Right atrium auricular region (tissue), 2 donors: ENCODE data around the gene LHCGR. TPM values are rescaled to one million over a fixed set of nuclear protein-coding genes. Genes with fewer than 3 reads are reported as not detected.
"Not testable (repeated sequence)": the region's sequence is repeated elsewhere in the genome, so short reads cannot be mapped to it uniquely, and the experiment has no call there.

Experiments
- DNase-seq: peaks from one replicate; pipeline ENCODE4 v3.0.0-alpha.2; 2019; ENCODE audit warnings: low spot score
- H3K27ac ChIP-seq, 2 donors: fragments of 200-600 bp; sonication (generic); 1 replicate in 1 of 2; 2 replicates in 1 of 2; pipeline ENCODE4 v1.5.1; 2016 to 2019
- H3K27me3 ChIP-seq, 2 donors: fragments of 200-600 bp; sonication (generic); one replicate each; pipeline versions ENCODE4 v1.5.1 to v1.6.0; 2017 to 2019
- H3K36me3 ChIP-seq: fragments of 200-600 bp; sonication (generic); one replicate; pipeline ENCODE4 v1.5.1; 2016
- H3K4me1 ChIP-seq, 2 donors: fragments of 200-600 bp; sonication (generic); one replicate each; pipeline versions ENCODE4 v1.5.1 to v1.6.0; 2017 to 2019
- H3K4me3 ChIP-seq, 2 donors: fragments of 200-600 bp; sonication (generic); 1 replicate in 1 of 2; 2 replicates in 1 of 2; pipeline ENCODE4 v1.5.1; 2017 to 2019; ENCODE audit warnings: mild to moderate bottlenecking in 1 of 2, moderate library complexity in 1 of 2
- H3K9me3 ChIP-seq, 2 donors: fragments of 200-600 bp; sonication (generic); one replicate each; pipeline ENCODE4 v1.5.1; 2019
- CTCF ChIP-seq, 2 donors: fragments of 200-600 bp; sonication (generic); IDR thresholded peaks; one replicate each; pipeline ENCODE4 v1.5.1; 2019; ENCODE audit warnings: antibody characterized with exemption in 2 of 2
- total RNA-seq, 2 donors: library from RNA; depleted of rRNA; stranded (reverse); fragments of >200 nt; gene quantifications; one replicate each; pipeline ENCODE4 v1.1.0, GENCODE V29; 2016

The LHCGR gene
- total RNA-seq, 2 donors from 2014 or later = not detected

- Histone ChIP-seq H3K36me3 (no peaks in the 10 kb centered on the region), H3K4me3 (no peak overlapping the region), H3K27ac (peak overlapping the region in 1 of 2 donors; percentile 35), H3K4me1 (peaks cover 0 to 28% of the 10 kb centered on the region in 2 donors), H3K9me3 (no peaks in the 10 kb centered on the region), H3K27me3 (no peaks in the 10 kb centered on the region)
- no peak for DNase-seq
- no peak for TF ChIP-seq CTCF (IDR thresholded peaks at IDR 0.05)
Observed at GRCh38 chr2:48713647-48714046, 41.9 kb downstream of the LHCGR start.

GRCh38 chr2:48712151-48712550 lies 43.4 kb downstream of the LHCGR start:
- TF ChIP-seq CTCF (IDR thresholded peaks at IDR 0.05) = no peak
- H3K27ac ChIP-seq = no peak overlapping the region

DNA sequence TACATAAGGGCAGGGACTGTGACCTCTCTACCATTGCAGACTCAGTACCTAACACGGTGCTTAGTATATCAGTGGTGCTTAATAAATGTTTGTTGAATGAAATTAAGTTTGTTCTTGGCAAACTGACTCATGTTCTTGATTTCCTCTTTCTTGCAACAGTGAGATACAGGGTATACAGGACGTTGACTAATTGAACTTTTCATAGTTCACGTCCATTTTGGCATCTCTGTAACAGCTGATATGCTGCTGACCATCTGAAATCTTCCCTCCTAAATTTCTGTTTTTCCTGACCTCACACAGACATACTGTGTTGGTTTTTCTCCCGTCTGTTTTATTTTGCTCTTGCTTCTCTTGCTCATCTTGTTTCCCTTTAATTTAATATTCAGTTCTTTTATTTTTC lies 44.2 kb downstream of the LHCGR start:
- Histone ChIP-seq H3K27ac (no peak overlapping the region), H3K4me1 (peaks cover 0 to 28% of the 10 kb centered on the region in 2 donors), H3K4me3 (no peak overlapping the region), H3K9me3 (no peaks in the 10 kb centered on the region), H3K27me3 (no peaks in the 10 kb centered on the region), H3K36me3 (no peaks in the 10 kb centered on the region)
- TF ChIP-seq CTCF (IDR thresholded peaks at IDR 0.05) = no peak
- no peak for DNase-seq

More at GRCh38 chr2:48712151-48712550, 43.4 kb downstream of the LHCGR start:
- no peaks in the 10 kb centered on the region for H3K27me3 ChIP-seq
- H3K4me1 ChIP-seq = peaks cover 0 to 28% of the 10 kb centered on the region in 2 donors
- DNase-seq = no peak
- no peaks in the 10 kb centered on the region for H3K36me3 ChIP-seq
- H3K4me3 ChIP-seq = no peak overlapping the region
- H3K9me3 ChIP-seq = no peaks in the 10 kb centered on the region

GRCh38 chr2:48709096-48710034 lies 46.2 kb downstream of the LHCGR start:
- Histone ChIP-seq H3K9me3 (no peaks in the 10 kb centered on the region), H3K27me3 (no peaks in the 10 kb centered on the region), H3K36me3 (no peaks in the 10 kb centered on the region), H3K4me3 (no peak overlapping the region), H3K4me1 (peaks cover 0 to 12% of the 10 kb centered on the region in 2 donors), H3K27ac (no peak overlapping the region)
- TF ChIP-seq CTCF (IDR thresholded peaks at IDR 0.05) = no peak
- DNase-seq = no peak

GRCh38 chr2:48707466-48707865 lies 48.1 kb downstream of the LHCGR start:
- Histone ChIP-seq H3K4me1 (no peaks in the 10 kb centered on the region), H3K36me3 (no peaks in the 10 kb centered on the region), H3K27ac (no peak overlapping the region), H3K27me3 (no peaks in the 10 kb centered on the region), H3K4me3 (no peak overlapping the region), H3K9me3 (peaks cover 0 to 4% of the 10 kb centered on the region in 2 donors)
- no peak for TF ChIP-seq CTCF (IDR thresholded peaks at IDR 0.05)
- no peak for DNase-seq

GRCh38 chr2:48703621-48704020 lies 51.9 kb downstream of the LHCGR start:
- H3K36me3 ChIP-seq, DNase-seq, H3K27ac ChIP-seq, H3K27me3 ChIP-seq, H3K4me3 ChIP-seq, H3K4me1 ChIP-seq, H3K9me3 ChIP-seq: not testable (repeated sequence)
